Medulla oblongata (tissue), 1 donor: ENCODE measurements around the gene GGACT.

Experiments used
- DNase-seq: peaks from one replicate; pipeline ENCODE4 v3.0.0-alpha.2; 2015; ENCODE audit errors: extremely low spot score

GGACT gene

DNA sequence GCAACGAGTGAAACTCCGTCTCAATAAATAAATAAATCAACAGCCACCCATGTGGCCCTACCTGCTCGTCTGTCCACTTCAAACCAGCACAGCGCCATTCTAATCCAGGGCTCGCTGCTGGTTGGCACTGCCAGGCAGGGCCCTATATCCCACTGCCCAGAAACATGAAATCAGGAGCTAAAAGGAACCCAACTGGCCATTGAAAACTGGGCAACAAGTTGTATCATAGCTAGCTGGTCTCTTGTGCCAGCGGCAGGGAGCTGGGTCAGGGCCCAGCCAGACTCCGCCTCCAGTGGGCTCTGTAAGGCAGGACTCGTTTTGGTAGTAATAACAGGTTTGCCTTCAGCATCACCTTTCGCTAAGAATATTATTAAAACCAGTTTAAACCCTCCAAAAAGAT is 39.3 kb downstream of the GGACT start:
- peak; percentile 38 for DNase-seq

DNA sequence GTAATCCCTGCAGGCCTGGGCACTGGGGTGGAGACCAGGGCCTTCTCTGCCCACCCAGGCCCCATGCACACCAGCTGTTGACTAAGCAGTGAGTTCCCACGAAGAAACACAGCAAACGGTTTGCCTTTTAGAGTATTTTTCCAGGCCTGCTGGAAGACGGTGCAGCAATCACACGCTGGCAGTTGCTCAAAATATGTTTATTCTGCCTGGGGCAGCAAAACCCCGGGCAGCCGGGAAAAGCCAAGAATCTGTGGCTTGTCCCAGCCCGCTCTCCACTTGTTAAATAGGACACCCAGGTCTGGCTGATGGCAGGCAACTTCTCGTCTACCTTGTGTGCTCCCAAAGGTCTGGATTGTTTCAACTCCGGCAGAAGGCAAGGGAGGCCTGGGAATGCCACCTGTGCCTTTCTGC is 40.8 kb downstream of the GGACT start:
- DNase-seq, result no peak

DNA sequence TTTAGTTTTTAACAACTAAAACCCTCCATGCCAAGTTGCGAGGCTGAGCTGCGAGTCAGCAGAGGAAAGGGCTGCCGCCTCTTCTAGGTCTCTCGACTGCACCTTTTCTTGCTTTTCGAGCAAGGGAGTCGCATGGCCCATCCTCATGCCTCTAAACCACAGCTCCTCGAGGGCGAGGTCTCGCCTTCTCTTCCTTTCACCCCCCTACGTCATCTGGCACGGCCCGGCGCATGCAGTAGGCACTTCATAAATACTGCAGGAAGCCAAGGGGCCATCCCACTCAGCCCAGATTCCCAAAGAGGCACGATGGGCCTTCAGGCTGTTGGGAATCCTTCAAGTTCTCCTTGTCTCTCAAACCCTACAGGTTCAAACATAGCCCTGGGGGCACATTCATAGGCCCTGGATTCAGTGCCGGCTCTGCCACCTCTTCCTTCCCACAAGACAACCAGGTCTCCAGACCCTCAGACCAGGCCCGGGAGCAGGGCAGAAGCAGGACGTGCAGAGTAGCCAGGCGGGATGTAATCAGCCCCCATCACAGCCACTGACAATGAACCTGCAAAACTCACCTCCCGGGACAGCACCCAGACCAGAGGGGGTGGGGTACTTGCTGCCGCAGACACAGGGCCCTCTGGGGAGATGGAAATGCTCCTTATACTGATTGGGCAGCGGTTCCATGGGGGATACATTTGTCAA is 41.7 kb downstream of the GGACT start:
- DNase-seq, result no peak

DNA sequence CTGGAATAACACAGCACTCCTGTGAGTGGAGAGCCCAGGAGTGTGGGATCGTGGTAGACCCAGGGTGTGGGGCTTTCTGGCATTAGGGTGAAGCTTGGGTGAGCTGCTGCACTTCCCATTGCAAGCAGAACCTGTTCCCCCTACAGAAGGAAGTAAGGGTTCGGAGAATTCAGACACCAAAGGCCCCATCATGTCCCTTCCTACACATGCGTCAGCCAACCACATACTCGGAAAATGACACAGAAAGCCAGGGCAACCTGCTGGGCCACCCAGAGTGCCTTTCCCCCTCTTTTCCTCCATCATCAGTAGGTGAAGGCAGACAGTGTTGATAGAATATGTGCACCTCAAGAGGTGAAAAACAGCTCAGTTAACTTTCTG is 42.9 kb downstream of the GGACT start:
- DNase-seq, result no peak

DNA sequence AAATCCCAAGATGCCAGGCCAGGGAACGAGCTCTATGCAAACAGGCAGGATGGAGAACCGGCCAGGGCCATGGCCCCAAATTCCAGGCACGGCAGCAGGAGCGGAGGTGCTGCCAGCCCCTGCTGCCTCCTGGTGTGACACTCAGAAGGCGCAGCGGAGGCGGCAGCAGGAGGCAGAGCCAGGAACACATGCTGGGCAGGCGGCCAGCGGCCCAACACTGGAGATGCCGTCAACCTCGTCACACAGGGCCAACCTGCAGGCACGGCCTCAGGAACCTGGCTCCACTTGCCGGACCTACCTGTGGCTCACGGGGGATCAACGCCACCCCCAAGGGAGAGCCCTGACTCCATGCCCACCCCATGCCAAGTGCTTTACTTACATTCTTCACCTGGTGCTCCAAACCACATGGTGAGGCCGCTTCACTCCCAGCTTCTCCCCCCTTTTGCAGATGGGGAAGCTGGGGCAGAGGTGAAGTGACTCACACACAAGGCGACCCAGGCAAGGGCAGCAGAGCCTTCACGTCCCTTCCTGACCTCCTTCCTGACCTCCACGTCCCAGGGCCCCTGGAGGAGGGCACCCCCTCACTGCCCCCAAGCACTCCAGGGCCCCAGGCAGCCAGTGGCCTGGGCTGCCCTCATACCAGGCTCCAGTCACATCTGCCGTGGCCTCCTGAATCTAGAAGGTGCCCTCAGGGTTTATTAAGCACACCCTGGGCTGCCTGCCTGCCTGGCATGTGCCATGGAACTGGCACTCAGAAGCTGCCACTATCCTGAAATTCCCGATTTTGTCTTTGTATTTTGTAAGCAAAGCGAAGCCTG is 43.5 kb downstream of the GGACT start:
- DNase-seq, result no peak

DNA sequence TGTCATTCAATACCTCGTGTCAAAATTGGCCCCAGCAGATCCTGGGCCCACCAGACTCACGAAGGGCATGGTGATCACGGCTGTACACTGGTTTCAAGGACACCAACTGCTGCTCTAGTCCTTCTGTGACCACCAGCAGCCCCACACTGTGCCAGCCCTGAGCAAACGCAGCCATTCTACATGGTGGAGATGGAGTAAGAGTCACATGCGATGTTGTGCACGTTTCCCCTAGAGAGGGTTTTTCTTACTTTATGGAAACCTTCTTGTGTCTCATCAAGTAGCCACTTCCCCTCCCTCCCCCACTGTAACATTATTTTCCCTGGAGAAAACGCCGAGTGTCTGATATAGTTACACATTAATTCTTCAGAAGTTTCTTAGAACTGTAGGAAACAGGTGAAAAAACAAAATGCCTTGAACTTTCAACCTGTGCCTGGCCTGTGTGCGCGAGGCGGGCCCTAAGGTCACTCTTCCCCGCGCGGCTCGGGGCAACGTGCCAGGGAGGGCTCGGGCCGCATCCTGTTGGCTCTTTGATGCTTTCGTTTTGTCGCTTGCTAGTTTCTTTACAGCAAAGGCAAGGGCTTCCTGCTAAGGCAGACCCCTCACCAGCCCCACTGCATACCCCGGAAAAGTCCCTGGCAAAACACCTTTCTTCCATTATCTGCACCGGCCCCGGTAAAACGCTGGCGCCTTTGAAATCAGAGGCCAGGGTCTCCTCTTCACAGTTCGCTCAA is 44.6 kb downstream of the GGACT start:
- no peak for DNase-seq

DNA sequence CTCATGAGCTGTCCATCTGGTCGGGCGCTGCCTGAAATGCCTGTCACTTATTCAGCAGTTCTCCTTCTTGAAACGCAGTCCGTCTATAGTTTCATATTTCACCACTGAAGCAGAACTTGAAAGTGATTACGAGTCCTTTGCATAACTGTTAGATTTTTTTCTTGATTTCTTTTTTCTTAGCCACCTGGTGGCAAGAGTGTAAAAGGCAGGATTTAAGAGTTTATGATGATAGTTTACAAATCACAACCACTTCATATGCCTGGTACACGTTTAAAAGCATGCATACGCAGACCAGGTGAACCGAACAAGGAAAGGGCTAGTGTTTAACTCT is 45.8 kb downstream of the GGACT start:
- DNase-seq, result no peak

DNA sequence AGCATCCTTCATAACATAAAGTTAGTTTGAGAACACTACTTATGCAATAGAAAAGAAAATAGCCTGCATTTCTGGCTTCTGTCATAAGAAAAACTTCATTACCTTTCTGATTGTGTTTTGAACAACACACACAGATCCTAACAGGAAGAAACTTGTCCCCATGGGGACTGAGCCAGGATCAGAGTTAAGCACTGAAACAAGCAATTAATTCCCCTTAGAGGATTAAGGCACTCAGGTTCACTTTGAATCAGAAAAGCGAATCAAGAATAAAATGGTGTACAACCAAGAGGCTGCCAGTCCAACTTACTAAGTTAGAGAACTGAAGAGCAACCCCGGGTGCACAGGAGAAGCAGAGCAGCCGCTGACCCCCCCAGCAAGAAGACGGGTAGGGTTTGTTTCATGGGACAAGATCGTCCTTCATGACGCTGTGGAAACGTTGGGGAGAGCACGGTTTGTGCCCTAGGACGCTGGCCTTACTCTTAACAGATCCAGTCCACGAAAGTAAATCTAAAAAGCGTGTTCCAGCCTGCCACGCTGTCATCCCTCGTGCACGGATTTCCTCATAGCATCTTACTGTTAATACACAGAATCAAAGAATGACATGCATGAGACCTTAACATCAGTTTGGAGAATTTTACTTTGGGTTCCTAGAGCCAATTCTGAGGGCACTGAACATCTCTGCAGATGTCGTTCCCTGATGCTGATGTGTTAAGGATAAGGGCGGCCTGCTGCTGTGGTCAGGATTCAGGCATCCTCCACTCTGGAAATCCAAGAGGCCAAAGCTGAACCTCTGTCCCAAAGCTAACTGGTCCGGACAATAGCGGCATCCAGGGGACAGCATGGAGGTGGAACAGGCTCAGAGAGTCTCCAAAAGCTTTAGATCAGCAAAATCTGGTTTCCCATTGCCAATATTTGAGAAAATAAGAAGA is 46.4 kb downstream of the GGACT start:
- no peak for DNase-seq

DNA sequence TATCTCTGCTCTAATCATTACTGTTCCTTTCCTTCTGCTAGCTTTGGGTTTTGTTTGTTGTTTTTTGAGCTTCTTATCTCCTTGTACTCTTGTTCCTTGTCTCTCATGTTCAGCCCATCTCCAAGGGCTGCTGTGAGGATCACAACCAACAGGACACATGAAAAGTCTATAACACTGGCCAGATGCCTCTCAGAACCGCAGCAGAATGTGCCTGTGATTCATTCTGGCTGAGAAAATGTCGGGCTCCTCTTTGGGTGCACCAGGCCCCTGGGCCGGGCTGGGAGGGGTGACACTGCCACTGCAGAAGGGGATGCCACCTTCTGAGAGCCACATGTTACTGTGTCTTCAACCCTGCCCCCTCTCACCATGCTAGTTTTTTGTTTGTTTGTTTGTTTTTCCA is 48.0 kb downstream of the GGACT start:
- no peak for DNase-seq

DNA sequence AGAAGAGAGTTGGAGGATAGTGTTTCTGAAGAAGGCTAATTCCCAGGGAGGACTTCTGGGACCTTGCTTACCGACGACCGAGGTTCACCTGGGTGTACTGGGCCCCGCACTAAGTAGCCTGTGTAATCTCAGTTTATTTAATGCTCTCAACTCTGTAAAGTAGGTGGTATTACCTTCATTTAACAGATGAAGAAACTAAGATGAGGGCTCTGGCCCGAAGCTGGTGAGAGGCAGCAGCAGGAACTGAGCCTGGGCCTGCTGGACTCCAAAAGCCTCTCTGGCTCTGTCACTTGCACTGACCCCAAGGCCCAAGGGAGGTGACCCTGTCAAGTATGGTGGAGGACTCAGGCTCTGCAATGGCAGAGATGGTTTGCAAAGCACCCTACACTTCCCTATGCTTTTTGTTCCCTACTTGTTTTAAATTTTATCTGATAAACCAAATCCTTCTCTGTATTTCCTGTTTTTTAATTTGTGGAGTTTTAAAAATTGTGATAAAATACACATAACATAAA is 50.6 kb downstream of the GGACT start:
- DNase-seq, result no peak

DNA sequence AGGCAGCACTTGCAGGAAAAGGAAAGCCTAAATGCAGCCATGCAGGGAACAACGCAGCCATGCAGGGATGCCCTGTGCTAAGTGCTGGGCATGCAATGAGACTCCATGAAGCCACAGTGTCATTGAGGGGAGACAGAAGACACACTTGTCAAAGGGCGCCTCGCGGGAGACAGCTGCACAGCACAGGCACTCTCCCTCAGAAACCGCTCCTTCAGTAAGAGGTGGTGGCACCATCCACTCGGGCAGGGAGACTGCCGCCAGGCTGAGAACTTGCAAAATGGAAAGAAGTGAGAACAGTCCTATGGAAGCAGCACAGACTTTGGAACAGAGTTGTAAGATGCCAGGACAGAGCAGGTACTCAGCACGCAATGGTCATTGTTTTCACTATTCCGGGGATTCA is 51.1 kb downstream of the GGACT start:
- DNase-seq, result no peak

DNA sequence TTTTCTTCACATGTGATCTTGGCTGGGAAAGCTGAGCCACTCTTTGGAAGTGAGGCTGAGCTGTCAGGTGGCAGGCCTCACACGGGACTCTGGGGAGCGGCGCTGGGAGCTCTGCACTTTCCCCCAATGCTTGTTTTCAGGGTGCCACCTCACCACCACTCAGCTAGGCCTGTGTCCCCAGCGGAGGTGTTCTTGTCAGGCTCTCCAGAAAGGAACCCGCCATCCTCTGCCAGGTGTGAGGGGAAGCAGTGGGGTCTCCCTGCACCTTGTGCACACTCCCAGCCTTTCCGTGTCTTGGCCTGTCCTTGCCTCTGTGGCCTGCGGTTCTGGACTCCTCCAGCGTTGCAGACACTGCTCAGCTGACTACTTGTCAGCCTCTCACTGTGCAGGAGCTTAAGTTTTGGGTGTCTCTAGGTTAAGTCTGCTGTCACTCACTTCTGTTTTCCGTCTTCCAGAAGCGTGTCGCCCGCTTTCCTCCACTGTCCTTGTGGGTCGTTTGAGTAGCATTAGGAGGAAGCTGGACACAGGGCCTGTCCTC is 51.9 kb downstream of the GGACT start:
- no peak for DNase-seq

DNA sequence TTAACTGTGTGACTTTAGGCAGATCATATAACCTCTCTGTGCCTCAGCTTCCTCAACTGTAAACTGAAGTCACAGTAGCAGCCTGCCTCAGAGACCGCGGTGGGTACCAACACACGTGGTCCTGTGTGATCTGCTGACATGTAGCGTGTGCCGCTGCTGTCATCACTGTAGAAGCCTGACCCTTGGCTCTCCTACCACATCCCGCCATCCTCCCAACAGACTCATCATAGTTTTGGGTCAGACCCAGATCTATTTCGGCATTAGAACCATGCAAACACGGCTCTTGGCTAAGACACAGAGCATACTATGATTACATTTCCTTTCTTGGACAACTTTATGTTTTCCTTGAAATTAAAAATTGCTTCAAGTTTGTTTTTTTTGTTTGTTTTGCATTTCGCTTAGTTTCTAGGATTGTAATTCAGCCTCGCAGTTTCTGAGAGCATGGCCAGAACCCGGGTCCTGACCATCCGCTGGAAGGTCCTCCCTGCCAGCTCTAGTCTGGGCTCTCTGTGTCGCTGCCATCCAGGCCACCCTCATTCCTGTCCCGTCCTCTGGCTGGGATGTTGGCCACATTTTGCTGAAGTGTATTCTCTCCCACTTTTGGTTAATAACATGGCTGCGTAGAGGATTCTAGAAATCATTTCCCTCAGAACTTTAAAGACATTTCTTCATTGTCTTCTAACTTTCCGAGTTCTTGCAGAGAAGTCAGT is 53.0 kb downstream of the GGACT start:
- no peak for DNase-seq

DNA sequence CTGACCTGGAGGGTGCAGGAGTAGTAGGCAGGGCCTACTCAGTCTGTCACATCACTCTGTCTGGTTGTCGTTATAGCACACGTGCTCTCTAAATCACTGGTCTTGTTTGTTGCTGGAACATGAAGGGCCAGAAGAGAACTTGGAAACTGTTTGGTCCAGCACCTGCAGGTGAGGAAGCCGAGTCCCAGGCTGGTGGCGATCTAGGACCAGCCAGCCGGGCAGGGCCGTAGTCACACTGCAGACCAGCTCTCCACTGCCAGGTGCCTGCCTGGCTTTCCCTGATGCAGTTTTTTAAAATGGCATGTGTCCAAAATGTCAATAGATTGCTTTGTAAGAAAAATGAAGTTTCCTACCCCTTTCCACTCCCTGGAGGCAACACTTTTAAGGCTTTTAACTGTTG is 53.7 kb downstream of the GGACT start:
- DNase-seq, result no peak

DNA sequence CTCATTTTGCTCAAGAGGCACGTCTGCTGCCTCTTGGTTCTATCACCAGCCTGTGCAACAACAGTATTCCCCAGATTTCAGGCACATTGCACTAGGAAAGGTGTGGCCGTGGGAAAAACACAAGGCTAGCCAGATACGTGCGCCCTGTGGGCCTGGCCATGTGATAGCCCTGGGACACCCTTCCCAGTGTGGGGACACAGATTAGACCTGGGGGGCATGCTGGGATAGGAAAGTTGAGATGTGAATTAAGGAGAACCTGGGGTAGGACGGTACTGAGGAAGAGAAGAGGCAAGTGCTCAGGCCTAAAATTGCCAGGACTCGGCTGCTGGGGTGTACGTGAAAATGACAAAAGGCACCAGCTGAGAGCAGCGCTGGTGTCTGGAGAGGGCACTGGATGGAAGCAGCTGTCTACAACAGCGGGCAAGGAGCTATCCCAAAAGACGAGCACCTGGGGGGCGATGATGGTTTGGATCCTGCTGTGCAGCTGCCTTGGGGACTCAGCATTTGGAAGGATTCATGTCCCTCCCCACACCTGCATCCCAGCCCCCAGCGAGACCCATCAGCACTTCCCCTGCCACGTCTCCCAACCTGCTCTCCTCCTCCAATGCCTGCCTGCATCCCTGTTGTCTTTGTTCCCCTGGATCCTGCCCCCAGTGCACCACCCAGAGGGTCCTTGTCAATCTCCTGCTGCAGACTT is 54.3 kb downstream of the GGACT start:
- no peak for DNase-seq

DNA sequence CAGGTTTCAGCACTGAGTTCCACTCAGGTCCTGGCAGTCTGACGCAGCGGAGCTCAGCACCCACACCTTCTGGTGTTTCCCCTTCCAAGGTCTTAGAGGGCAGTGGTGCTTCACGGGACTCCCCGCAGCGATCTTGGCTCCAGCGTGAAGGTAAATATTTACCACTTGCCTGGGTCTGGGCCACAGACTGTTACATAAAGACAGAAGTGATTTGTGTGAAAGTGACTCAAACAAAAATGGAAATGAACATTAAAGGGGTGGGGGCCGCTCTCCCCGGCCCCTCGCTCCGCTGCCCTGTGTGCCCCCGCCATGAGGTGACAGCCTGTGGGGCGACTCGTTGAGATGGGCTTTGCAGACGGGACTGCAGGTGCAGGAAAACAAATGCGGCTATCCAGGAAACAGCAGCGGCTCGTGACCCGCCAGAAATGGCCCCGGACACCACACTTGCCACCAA is 55.0 kb downstream of the GGACT start:
- no peak for DNase-seq

DNA sequence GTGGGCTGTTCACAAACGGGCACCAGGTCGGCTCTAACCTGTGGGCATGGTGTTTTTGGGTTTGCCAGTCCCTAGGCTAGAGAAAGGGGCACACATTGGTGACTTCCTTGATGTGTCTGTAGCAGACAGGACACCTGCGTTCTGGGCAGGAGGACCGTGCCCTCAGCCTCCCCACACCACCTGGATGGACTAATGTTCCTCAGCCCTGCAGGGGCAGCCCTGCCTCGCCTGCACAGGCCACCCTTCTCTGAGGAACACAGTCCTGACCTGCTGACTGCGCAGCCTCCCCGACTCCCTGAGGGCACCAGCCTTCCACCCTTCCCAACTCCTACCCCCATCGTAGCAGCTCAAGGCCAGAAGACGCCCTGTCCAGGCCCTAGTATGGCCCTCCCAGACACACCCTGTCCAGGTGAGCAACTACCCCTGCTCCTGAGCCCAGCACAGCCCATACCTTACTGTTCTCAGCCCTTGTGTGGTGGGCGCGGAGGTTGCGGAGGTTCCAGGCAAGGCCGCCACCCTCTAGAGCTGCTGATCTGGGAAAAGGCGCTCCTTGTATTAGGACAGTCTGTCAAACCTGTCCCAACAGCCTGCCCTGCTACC is 55.7 kb downstream of the GGACT start:
- DNase-seq, result no peak

DNA sequence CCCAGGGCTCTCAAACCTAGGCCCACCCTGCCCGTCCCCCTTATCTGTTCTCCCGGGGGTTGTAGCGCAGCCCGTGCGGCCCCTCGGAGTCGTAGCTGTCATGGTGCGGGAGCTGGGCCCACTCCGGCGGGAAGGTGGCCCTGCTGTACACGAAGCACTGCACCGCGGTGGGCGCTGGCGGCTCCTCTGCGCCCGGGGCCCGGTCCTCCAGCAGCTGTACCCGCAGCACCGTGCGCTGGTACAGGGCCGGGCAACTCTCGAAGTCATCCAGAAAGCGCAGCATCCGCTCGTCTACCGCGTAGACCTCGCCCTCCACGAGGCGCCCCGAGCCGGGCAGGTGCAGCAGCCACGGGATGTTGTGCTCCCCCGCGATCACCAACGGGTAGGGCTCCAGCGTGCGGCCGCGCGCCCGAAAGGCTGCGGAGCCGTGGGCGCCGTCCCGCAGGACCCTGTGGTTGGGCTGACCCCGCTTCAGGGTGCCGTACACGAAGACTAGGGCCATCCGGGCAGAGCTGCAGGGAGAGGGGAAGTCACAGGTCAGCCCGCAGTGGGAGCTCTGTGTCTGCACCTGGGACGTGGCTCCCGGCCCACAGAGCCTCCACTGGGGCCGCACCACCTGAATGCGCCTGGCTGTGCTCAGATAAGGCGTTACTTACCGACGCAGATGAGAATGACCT is 56.4 kb downstream of the GGACT start:
- DNase-seq, result no peak

DNA sequence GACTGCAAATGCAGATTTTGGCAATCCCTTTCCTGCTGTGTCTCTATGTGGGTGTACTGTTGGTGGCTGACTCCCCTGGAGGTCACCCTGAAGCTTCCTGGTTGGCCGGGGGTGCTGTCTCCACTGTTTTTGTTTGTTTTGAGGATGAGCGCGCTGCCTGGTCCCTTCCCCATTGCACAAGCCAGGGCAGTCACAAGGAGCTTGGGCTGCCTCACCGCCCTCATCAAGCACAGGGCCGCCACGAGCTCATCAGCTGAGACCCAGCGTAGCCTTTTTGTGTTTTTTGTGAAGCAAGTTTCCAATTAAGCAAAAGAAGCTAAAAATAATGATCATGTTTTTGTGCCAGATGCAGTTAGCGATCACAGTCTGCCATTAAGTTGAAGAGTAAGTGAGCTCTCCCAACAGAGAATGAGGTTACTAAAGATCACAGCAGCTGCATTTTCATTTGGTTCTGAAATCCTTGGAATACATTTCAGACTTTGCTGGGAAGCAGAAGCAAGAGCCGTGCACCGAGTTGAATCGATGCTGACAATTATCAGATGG is 57.8 kb downstream of the GGACT start:
- DNase-seq, result peak; percentile 79
